GM12874 (cell line): ENCODE results near the gene ZNF133.

Experiments used
- TF ChIP-seq, protein P1 (sequence below): IDR thresholded peaks from 2 replicates; pipeline ENCODE4 v1.5.1; 2011; ENCODE audit warnings: low read depth, mild to moderate bottlenecking, control low read depth, low read length, moderate library complexity; ENCODE audit not compliant: insufficient read depth

The ZNF133 gene

DNA sequence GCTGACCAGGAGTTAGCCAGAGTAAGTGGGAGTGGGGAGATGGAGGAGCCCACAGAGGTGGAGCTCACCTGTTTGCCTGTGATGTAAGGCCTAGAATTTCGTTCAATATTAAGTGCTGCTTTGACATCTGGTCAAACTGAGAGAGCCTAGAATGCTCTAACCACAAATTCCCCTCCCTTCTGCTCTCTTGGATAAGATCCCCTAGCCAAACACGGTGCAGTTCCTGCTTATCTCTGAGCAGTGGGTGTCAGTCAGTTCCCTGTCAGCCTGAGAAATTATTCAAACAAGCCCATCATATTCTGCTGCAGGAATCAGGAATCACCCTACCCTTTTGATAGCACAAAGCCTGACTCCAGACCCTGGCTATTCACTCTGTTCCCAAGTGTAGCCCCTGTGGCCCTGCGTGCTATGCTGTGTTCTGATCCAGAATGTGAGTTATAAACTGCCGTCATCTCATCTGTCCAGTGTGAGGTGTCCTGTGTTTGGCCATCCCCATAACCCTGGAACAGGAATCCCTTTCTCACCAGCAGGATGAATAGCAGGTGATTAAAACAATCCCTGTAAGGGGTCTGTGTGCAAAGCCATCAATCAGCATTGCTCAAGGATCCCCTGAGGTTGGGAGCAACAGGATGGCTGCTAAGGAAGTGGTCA lies 31.8 kb upstream of the ZNF133 start:
- TF ChIP-seq, protein P1, sequence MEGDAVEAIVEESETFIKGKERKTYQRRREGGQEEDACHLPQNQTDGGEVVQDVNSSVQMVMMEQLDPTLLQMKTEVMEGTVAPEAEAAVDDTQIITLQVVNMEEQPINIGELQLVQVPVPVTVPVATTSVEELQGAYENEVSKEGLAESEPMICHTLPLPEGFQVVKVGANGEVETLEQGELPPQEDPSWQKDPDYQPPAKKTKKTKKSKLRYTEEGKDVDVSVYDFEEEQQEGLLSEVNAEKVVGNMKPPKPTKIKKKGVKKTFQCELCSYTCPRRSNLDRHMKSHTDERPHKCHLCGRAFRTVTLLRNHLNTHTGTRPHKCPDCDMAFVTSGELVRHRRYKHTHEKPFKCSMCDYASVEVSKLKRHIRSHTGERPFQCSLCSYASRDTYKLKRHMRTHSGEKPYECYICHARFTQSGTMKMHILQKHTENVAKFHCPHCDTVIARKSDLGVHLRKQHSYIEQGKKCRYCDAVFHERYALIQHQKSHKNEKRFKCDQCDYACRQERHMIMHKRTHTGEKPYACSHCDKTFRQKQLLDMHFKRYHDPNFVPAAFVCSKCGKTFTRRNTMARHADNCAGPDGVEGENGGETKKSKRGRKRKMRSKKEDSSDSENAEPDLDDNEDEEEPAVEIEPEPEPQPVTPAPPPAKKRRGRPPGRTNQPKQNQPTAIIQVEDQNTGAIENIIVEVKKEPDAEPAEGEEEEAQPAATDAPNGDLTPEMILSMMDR: no peak

DNA sequence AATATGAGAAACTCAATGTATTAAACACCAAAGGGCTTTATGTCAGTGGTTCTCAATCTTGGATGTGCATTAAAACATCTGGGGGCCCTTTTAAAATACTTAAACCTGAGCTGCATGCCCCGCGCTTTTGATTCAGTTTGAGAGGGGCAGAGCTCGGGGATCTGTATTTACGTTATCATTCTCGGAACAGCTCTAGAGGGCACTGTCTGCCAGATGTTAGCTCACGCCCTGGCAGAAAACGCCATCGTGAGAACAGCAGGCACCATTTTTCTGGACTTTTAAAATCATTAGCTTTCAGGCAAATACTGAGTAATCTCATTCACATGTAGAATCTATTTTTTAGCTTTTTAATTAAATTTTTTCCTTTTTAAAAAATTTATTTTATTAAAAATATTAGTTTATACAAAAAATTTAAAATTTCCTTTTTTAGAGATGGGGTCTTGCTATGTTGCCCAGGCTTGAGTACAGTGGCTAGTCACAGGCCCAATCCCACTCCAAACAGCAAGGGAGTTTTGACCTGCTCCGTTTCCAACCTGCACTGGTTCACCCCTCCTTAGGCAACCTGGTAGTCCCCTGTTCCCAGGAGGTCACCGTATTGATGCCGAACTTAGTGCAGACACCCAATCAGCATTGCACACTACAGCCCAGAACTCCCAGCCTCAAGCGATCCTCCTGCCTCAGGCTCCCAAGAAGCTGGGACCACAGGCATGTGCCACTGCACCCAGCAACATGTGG lies 30.0 kb upstream of the ZNF133 start:
- TF ChIP-seq, protein P1: no peak

DNA sequence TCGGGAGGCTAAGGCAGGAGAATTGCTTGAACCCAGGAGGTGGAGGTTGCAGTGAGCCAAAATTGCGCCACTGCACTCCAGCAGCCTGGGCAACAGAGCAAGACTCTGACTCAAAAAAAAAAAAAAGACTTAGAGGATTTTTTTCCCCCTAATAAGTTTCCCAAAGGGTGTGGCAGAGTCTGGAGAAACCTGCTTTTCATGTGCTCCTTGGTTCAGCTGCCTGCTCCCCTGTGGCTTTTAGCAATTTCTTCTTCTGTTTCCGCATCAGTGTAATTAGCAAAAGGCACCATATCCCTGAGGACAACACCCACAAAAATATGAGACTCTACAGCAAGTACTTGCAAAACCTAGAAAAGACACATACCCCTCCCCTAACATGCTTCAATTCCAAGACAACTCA lies 28.6 kb upstream of the ZNF133 start:
- TF ChIP-seq, protein P1: no peak

DNA sequence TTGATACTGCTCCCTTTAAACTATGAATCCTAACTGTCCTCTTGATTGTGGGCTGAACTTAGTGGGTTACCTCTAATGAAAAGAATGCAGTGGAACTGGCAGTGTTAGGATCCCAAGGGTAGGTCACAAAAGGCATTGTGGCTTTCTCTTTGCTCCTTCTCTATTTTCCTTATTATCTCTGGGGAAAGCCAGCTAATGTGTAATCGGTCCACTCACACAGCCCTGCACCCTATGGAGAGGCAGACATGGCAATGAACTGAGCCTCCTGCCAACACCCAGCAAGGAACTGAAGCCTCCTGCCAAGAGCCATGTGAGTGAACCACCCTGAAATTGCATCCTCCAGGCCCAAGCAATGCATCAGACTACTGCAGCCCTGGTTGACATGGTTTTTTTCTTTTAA lies 24.6 kb upstream of the ZNF133 start:
- TF ChIP-seq, protein P1: no peak

DNA sequence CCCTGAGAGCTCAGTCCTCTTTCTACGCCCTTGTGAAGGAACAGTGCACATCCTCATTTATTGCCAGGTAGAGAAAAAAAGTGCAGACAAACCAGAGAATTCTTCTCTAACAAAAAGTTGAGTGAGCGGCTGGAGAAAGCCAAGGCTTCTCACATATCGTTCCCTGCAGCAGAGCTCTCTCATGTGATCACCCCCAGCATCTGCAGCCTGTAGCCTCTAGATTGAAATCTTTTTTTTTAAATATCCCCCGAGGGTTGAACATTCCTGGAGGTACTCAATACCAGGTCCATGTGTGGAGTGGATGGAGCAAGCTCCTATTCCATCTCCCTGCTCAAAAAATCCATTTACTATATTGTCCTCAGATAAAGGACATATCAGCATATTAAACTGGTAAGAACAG lies 22.9 kb upstream of the ZNF133 start:
- TF ChIP-seq, protein P1: no peak

DNA sequence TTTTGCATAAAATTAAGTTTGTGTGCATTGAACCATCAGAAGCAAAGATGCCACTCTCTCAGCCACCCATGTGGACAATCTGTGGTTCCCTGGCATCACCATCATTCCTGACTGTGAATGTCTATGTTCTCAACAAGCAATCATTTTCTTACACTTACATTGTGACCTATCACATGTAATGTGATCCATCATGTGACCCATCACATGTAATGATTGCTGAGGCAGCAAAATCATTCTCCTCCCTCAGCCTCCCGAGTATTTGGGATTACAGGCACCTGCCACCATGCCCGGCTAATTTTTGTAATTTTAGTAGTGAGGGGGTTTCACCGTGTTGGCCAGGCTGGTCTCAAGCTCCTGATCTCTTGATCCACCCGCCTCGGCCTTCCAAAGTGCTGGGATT lies 22.0 kb upstream of the ZNF133 start:
- TF ChIP-seq, protein P1: no peak

DNA sequence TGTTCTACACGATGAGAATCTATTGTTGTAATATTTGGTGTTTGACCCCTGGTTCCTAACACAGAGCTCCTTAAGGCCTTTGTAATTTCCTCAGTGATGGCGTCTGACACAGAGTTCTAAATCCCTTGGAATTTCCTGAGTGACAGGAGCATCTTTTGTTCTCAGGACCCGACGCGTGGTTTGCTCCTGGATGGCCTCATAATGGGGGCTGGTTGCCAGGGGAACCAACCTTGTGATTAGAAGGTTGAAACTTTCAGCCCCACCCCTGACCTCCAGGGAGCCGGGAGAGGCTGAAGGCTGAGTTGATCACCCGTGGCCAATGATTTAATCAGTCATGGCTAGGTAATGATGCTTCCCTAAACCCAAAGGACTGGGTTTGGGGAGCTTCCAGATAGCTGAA lies 20.5 kb upstream of the ZNF133 start:
- TF ChIP-seq, protein P1: no peak
